RWPE2 (cell line): ENCODE data around the gene SYNJ2.

Source experiments
- ATAC-seq: fragments of 200-7000 bp; cut with Tn5 transposase; 3 replicates; pipeline ENCODE4 v1.9.1; 2021; ENCODE audit warnings: low read depth
- DNase-seq: peaks from one replicate; pipeline ENCODE4 v3.0.0-alpha.2; 2020; ENCODE audit warnings: low spot score
- H3K27ac ChIP-seq: fragments of 450-650 bp; 2 replicates; pipeline ENCODE4 v1.5.1; 2017; ENCODE audit warnings: mild to moderate bottlenecking; ENCODE audit not compliant: poor library complexity, severe bottlenecking
- H3K27me3 ChIP-seq: fragments of 250-450 bp; sonication (Bioruptor Pico); 2 replicates; pipeline ENCODE4 v1.5.1; 2021; ENCODE audit warnings: mild to moderate bottlenecking, moderate library complexity; ENCODE audit not compliant: insufficient read depth, poor library complexity, severe bottlenecking
- H3K36me3 ChIP-seq: fragments of 250-450 bp; sonication (Bioruptor Pico); 2 replicates; pipeline ENCODE4 v1.5.1; 2020; ENCODE audit warnings: low read depth, mild to moderate bottlenecking, moderate library complexity
- H3K4me1 ChIP-seq: fragments of 250-450 bp; sonication (Bioruptor Pico); 2 replicates; pipeline ENCODE4 v1.5.1; 2021; ENCODE audit warnings: mild to moderate bottlenecking, moderate library complexity; ENCODE audit not compliant: insufficient read depth, poor library complexity, severe bottlenecking
- H3K4me3 ChIP-seq: fragments of 250-450 bp; sonication (Bioruptor Pico); 2 replicates; pipeline ENCODE4 v1.5.1; 2021; ENCODE audit warnings: mild to moderate bottlenecking, moderate library complexity; ENCODE audit not compliant: severe bottlenecking
- H3K9me3 ChIP-seq: fragments of 250-450 bp; sonication (Bioruptor Pico); 2 replicates; pipeline ENCODE4 v1.5.1; 2021; ENCODE audit warnings: mild to moderate bottlenecking, moderate library complexity; ENCODE audit not compliant: severe bottlenecking
- TF ChIP-seq, protein P1 (sequence below): fragments of 450-650 bp; IDR thresholded peaks from one replicate; pipeline ENCODE4 v1.5.1; 2017; ENCODE audit warnings: mild to moderate bottlenecking, moderate library complexity; ENCODE audit not compliant: poor library complexity, severe bottlenecking

SYNJ2 gene

DNA sequence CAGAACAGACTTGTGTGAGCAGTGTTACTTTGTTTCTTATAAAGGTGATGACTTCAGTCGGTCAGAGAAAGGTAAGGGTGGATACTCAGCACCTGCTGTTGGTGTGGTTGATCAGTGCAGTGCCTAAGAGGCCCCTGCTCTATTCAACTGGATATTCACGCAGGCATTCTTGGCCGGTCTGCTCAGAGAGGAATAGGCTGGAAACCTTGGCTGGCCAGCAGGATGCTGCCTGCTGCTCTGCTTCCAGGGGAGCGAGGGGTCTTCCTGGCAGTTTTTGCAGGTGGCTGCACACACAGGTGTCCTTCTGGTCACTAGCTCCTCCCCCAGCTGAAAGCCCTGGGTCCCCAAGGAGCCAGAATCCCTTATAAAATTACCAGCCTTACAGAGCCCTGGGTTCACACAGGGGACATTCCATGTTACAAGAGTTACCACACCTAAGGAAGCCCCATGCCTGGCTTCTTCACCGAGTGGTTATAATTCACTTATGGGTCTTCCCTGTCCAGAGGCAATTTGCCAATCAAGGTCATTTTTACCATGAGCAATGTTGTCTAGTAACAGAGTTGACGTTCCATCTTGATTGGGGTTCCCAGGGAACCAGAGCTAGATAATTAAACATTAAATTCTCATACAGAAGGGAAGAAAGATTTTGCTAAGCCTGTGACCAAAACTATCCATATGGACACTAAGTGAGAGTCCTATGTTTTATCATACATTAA is 16.4 kb downstream of the SYNJ2 start:
- ATAC-seq (no peak), DNase-seq (peak; percentile 11)
- H3K27me3 ChIP-seq: no peaks in the 10 kb centered on the region
- peaks cover 12% of the 10 kb centered on the region for H3K4me1 ChIP-seq
- TF ChIP-seq, protein P1, sequence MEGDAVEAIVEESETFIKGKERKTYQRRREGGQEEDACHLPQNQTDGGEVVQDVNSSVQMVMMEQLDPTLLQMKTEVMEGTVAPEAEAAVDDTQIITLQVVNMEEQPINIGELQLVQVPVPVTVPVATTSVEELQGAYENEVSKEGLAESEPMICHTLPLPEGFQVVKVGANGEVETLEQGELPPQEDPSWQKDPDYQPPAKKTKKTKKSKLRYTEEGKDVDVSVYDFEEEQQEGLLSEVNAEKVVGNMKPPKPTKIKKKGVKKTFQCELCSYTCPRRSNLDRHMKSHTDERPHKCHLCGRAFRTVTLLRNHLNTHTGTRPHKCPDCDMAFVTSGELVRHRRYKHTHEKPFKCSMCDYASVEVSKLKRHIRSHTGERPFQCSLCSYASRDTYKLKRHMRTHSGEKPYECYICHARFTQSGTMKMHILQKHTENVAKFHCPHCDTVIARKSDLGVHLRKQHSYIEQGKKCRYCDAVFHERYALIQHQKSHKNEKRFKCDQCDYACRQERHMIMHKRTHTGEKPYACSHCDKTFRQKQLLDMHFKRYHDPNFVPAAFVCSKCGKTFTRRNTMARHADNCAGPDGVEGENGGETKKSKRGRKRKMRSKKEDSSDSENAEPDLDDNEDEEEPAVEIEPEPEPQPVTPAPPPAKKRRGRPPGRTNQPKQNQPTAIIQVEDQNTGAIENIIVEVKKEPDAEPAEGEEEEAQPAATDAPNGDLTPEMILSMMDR: no peak
- no peaks in the 10 kb centered on the region for H3K9me3 ChIP-seq
- H3K27ac ChIP-seq: no peak overlapping the region
- no peak overlapping the region for H3K4me3 ChIP-seq
- H3K36me3 ChIP-seq: 0 out of 2 replicates have a peak, but pooled peaks cover 3% of the 10 kb centered on the region

- 0 out of 2 replicates have a peak, but pooled peaks cover 3% of the 10 kb centered on the region for H3K36me3 ChIP-seq
- no peak for DNase-seq
- peaks cover 19% of the 10 kb centered on the region for H3K4me1 ChIP-seq
- TF ChIP-seq, protein P1: no peak
- no peaks in the 10 kb centered on the region for H3K9me3 ChIP-seq
- H3K27me3 ChIP-seq: no peaks in the 10 kb centered on the region
- H3K27ac ChIP-seq: no peak overlapping the region
- no peak overlapping the region for H3K4me3 ChIP-seq
- no peak for ATAC-seq
Observed at GRCh38 chr6:157998707-157999167, 17.1 kb downstream of the SYNJ2 start.

DNA sequence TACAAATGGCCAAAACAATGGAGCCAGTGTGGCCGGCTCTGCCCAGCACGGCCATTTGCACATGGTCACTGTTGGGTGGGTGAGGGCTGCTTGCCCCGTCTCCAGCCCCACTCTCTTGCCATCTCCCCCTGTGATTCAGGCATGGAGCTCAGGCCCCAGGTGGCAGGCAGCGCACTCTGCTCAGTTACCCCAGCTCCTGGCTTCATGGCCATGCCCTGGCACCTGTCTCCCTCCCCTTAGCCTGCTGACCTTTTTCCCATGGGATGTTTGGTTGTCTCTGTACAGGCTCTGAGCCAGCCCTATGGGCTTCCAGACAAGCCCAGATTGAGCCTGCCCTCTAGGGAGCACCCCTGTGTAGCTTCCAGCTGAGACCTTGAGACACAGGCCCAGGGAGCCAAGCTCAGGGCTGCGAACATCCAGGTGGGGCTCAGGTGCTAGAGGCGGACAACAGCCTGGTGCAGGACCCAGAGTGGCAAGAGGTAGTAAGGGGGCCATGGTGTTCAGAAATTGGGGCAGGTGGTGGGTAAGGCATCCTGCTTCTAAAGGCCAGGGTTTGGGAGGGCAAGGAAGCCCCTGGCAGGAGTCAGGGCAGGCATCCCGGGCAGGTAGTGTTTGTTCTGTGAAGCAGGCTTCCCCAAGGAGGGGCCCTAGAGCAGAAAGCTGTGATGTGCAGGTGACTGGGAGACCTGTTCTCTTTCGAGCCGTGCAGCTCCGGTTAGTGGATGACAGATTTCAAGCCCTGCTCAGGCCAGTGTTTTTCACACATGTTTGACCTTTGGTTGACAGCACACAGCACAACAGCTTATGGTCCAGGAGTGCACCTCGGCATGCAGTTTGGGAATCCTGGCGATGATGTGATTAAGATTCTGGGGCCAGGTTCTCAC is 17.7 kb downstream of the SYNJ2 start:
- no peaks in the 10 kb centered on the region for H3K27me3 ChIP-seq
- ATAC-seq: peak; percentile 19; the same call in 1 of the 3 replicates
- H3K4me3 ChIP-seq: no peak overlapping the region
- H3K36me3 ChIP-seq: 0 out of 2 replicates have a peak, but pooled peaks cover 3% of the 10 kb centered on the region
- H3K9me3 ChIP-seq: no peaks in the 10 kb centered on the region
- H3K27ac ChIP-seq: no peak overlapping the region
- peak; percentile 34 for DNase-seq
- H3K4me1 ChIP-seq: peaks cover 25% of the 10 kb centered on the region
- TF ChIP-seq, protein P1: no peak

DNA sequence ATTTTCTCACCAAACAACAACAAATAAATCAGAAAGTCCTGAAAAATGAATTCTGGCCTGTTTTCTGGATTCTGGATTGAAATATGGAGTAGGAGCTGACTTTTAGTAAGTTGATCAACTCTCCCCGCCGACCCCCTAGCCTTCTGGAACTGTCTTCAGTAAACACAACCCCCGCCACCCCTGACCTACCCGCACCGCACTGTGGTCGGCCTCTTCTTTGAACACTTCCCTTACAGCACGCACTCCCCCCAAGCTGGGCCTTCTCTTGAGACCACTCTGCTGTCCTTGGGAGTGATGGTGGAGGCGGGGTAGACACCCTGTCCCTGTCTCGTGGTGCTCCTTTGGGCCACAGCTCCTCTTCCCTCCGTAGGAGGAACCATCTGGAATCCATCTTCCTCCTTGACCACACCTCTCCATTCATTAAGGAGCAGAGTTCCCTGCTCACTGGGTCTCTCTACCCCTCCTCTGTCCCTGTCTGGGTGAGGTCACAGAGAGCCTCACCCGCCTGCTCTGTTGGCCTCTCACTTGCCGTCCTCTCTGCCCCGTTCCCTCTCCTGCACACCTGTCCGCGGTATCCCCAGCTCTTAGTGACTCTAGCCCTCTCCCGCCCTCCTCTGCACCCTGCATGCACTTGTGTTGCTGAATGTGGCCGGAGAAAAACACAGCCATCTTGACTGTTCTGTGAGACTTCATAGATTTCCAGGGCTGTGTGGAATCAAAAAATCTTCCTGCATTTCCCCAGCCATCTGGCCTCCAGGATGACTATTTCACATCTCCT is 19.1 kb downstream of the SYNJ2 start:
- DNase-seq (peak; percentile 54), ATAC-seq (no peak)

More for the DNA sequence above, 19.1 kb downstream of the SYNJ2 start:
- no peak overlapping the region for H3K4me3 ChIP-seq
- TF ChIP-seq, protein P1: no peak
- H3K36me3 ChIP-seq: 0 out of 2 replicates have a peak, but pooled peaks cover 3% of the 10 kb centered on the region
- peaks cover 25% of the 10 kb centered on the region for H3K4me1 ChIP-seq
- H3K27ac ChIP-seq: no peak overlapping the region
- no peaks in the 10 kb centered on the region for H3K27me3 ChIP-seq
- H3K9me3 ChIP-seq: no peaks in the 10 kb centered on the region
